HG03159 (cell line): ENCODE data around the gene PRDM5.
"Not testable (repeated sequence)": the region's sequence is repeated elsewhere in the genome, so short reads cannot be mapped to it uniquely, and the experiment has no call there.

ENCODE experiments used
- ATAC-seq: cut with Tn5 transposase; IDR thresholded peaks from one replicate; pipeline ENCODE4 v1.9.1; 2021; ENCODE audit warnings: mild to moderate bottlenecking, moderate library complexity; ENCODE audit not compliant: unreplicated experiment

PRDM5 gene

DNA sequence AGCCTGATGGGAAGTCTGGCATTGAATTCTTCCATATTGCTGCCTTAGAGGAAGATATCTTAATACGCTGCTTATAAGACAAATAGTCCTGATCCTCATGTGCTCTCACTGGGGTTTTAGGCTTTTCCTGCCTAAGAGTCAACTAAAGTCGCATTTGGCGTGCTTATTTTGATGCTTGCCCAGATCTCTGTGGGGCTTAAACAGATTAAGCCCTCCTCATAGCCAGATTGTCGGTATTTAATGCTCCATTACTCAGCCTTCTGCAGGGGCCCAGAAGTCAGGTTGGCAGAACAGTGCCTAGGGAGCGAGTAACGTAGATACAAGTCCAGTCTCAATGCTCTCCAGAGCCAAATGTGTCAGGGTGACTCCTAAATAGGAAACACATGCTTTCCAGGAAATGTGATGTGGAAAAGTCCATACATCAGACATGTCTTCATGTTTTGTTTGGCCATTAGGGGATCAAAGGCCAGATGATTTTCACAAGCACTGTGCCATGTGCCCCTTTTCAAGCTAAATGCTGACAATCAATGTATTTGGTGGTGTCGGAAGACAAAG is 262.8 kb downstream of the PRDM5 start:
- ATAC-seq = no peak

DNA sequence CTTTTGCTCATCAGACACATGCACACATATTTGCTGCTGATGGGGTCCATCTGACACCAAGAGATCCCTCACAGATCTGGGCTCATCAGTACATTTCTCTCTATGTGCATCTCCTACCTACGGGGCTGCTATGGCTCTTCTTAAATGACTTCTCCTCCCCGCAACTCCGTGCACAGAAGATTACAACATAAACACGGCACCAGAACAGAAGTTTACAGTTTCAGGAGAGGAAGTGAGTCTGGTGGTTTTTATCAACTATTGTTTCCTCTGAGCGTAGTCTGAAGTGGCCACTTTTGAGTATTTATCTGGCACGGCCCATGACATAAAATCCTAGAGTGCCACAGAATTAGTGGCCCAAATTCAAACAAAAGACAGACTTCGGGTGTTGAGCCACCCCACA is 263.8 kb downstream of the PRDM5 start:
- ATAC-seq = no peak

DNA sequence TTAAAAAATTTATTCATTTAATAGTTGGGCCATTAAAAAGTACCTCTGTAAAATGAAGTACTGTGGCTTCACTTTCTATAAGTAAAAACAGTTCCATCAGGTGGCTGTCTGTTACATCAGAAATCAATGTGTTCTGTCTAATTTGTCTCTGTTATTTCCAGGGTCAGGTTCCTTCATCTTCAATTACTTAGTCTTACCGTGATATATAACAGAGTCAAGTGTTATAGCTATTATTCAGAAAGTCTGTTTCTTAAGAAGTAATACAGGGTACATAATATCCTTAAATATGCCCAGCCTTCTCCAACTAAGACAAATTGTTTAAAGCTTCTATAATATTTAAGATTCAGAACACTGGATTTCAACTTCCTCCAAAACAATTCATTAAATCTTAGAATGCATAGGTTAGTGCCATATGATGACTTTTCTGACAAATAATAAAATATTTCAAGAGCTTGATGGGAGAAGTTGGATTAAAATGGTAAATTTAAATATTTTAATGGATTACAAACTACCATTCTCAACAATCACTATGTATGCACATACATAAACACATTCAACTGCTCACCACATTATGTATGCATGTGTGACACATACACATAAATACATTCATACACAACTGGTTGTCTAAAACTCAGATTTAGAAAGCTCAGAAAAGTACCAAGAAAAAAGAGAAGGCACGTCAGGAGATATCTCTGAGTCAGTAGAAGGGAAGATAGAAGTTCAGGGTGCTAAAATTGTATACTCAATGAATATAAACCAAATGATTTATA is 268.5 kb downstream of the PRDM5 start:
- no peak for ATAC-seq

DNA sequence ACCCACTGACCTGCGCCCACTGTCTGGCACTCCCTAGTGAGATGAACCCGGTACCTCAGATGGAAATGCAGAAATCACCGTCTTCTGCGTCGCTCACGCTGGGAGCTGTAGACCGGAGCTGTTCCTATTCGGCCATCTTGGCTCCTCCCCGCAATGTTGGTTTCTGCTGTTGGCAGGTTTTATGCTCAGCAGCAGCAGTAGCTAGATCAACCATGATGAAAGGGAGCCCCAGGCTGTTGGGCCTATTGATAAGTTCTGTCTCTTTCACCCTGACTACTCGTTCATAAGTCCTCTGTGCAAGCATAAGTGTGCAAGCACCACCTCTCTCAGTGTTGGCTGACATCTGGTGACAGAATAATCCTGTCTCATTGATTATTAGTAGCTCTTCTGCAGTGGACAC is 274.2 kb downstream of the PRDM5 start:
- ATAC-seq = not testable (repeated sequence)
